LNCaP clone FGC (cell line): ENCODE data around the gene SLC45A3.

ENCODE experiments used
- DNase-seq: peaks from one replicate; pipeline ENCODE4 v3.0.0-alpha.2; 2011; ENCODE audit warnings: low read depth
- H3K4me3 ChIP-seq: 2 replicates; pipeline ENCODE4 v1.5.1; 2011; ENCODE audit warnings: mild to moderate bottlenecking, low read depth, low read length, control low read depth
- TF ChIP-seq, protein P1 (sequence below): IDR thresholded peaks from 2 replicates; pipeline ENCODE4 v1.5.1; 2012; ENCODE audit warnings: mild to moderate bottlenecking; ENCODE audit not compliant: control insufficient read depth, insufficient read depth; ENCODE audit errors: extremely low read depth

SLC45A3 gene

DNA sequence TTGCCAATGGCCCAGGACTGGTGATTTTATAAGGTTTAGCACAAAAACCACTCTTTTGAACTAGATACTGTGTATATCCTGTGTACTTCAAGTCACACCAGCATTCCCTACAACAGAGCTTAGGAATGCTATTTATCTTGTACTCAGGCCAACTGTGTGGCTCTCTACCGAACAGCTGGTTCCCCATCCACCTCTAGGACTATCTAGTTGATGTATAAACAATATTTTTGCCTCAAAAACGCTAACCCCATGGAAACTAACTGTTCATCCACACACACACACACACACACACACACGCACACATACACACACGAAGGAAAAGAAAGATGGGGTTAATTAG is 28.7 kb upstream of the SLC45A3 start:
- DNase-seq: no peak
- no peak overlapping the region for H3K4me3 ChIP-seq
- TF ChIP-seq, protein P1, sequence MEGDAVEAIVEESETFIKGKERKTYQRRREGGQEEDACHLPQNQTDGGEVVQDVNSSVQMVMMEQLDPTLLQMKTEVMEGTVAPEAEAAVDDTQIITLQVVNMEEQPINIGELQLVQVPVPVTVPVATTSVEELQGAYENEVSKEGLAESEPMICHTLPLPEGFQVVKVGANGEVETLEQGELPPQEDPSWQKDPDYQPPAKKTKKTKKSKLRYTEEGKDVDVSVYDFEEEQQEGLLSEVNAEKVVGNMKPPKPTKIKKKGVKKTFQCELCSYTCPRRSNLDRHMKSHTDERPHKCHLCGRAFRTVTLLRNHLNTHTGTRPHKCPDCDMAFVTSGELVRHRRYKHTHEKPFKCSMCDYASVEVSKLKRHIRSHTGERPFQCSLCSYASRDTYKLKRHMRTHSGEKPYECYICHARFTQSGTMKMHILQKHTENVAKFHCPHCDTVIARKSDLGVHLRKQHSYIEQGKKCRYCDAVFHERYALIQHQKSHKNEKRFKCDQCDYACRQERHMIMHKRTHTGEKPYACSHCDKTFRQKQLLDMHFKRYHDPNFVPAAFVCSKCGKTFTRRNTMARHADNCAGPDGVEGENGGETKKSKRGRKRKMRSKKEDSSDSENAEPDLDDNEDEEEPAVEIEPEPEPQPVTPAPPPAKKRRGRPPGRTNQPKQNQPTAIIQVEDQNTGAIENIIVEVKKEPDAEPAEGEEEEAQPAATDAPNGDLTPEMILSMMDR: no peak

DNA sequence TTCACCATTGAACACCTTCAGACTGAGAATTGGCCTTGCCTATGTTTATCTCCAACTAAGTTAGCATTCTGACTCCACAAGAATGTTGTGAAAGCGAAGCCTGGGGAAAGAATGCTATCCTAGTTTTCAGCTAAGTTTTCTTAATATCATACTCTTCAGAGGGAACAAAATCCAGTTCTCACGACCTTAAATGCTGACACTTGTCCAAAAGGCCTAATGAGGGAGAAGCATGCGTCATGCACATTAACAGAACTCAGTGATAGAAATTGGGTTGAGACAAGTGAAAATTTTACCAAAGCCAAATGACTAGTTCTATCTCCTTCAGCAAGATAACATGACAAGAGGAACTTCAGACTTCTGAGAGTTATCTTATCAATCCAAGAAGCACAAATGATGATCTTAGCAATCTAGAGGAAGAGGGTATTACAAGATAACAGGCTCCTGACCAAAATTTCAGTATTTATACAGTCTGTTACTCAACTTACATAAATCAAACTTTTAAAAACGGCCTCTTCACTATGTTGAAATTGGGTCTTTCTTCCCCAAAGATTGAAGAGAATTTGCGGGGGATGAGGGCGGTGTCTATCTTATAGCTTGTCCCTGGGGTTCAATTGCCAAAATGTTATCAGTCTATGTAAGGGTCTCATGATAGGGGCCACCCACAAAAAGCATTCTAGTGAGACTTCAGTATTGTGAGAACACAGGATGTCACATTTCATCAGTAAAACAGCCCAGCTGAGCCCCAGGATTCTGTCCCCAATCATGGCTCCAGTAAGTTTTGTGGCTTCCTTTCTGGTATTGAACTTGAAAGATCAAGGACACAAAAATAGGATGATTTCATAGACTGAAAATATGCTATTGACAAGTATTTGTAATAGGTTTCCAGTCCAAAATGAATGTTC is 26.5 kb upstream of the SLC45A3 start:
- DNase-seq: no peak
- TF ChIP-seq, protein P1: no peak
- no peak overlapping the region for H3K4me3 ChIP-seq

DNA sequence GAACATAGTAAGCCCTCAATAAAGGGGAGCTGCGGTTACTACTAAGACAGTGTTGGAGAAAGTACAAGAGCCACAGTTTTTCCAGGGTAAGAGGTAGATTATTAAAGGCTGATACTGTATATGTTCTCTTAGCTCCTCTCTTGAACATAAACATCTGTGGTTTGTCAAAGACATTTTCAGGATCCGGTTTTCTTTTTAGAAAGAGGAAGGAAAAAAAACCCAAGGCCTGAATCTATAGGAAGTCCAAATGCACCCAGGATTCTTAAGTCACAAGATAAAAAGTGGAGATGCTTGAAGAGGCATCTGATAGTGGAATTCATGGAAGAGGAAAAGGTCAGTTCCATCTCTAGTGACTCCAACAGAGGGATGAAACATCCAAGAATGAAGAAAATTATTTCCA is 24.6 kb upstream of the SLC45A3 start:
- TF ChIP-seq, protein P1: no peak
- no peak overlapping the region for H3K4me3 ChIP-seq
- DNase-seq: no peak

DNA sequence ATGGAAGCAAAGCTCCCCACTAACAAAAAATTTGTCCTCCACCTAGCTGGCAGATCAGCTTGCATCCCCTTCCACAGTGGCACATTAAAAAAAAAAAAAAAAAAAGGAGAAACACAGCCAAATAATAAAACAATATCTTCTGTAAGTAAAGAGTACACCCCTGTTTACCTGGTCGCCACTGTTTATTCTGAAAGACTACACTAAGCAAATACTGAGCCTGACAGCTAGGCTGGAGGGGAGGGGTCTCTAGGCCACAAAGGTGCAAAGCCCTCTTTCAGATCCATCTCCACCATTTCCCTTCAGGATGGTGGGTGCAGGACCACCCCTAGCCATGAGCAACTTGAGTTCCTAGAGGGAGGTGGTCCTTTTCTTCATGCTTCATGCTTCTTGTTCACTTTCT is 22.8 kb upstream of the SLC45A3 start:
- TF ChIP-seq, protein P1: no peak
- DNase-seq: peak; percentile 86
- H3K4me3 ChIP-seq: no peak overlapping the region

DNA sequence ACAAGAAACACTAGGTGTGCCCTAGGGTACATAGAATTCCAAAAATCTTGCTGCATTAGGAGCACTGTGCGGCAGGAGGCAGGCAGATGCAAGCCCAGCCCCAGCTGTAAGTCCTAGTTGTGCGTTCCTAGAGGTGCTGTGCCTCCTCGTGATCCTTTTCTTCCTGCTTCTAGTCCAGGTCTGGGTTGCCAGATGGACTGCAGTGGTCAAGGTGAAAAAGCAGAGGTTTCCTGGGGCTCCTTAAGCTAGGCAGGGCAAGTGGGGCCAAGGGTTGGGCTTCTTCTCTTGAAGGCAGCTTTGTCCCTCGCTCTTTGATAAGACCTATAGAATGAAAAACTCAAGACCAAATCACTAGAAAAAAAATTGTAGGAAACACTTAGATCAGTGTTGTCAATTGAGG is 21.6 kb upstream of the SLC45A3 start:
- no peak overlapping the region for H3K4me3 ChIP-seq
- TF ChIP-seq, protein P1: no peak
- no peak for DNase-seq

DNA sequence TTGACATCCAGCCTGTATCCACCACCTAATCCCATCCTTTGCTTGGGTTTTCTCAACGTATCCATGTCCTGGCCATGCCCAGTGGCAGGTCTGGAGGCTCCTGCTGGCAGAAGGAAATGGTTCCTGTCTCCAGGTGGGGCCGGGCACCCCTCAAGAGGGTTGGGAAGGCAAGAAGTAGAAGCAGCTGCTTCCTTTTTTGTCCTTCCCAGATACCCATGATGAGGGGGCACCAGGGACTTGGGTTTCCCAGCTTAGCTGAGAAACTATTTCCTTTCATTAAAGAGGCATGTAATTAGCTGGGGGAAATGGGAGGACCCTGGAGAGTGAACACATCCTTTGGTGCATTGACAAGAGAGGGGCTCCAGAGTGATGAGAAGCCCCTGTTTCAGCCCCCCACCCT is 21.1 kb upstream of the SLC45A3 start:
- no peak for DNase-seq
- no peak overlapping the region for H3K4me3 ChIP-seq
- TF ChIP-seq, protein P1: no peak

DNA sequence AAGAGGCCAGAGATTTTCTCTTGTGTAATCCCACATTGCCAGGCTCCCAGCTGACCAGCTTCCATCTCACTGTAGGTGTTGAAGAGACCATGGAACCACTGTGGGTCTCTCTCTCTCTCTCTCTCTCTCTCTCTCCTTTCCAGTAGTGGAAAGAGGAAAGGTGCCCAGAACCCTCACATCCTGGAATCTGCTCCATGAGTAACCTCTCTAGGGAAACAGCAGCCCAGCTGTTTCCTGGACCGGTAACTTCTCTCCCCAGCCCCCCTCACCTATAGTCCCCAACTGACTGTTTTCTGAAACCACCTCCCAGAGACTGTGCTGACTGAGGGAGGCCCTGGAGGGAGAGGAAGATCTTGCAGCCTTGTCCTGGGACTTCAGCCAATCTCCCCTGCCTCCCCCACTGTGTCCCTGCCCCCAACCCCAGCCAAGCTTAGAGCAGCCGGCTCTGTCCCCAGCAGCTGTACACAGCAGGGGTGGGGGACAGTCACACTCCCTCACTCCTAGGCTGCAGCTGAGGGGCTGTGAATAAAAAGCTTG is 20.6 kb upstream of the SLC45A3 start:
- no peak for DNase-seq
- TF ChIP-seq, protein P1: no peak
- H3K4me3 ChIP-seq: no peak overlapping the region
